Inflammatory macrophage treated with lipopolysaccharide for 1 hour (primary cell): ENCODE results near the gene CACNB4.
"Not testable (repeated sequence)": the region's sequence is repeated elsewhere in the genome, so short reads cannot be mapped to it uniquely, and the experiment has no call there.

Source experiments
- DNase-seq, 2 donors: peaks; one replicate each; pipeline ENCODE4 v3.0.0-alpha.2; 2020 to 2022

Gene CACNB4

DNA sequence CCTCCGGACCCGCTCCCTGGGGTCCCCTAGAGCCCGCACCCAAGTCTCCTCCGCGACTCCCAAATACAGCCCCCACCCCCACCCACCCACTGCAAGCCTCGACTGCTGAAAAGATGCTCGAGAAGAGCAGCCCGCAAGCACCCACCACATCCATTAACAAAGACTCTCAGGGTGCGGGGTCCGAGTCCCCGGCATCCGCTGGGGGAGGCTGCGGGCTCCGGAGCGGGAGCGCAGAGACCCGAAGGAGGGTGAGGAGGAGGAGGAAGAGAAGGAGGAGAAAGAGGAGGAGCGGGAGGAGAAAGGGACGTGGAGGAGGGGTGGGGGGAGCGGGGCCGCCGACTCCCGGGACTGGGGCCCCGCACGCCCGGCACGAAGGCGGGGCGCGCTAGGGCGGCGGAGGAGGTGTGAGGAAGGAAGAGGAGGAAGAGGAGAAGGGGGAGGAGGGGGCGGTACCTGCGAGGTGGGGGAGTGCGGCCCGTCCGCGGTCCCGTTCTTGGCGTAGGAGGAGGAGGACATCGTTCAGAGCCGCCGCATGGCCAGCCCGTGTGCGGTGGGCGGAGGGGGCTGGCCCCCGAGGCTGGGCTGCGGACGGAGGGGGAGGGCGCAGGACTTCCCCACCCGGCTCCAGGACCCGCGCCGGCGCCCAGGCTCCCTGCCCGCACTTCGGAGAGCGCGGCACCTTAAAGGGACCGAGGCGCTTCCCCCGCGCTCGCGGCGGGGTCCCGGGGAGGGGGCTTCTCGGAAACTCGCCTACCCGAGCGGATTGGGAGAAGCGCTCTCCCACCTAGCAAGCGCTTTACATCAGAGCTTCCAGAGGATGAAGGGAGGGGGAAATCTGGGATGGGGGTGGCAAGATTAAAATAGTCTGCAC is at the start of gene CACNB4:
CACNB4 (minus strand) TSS at position 549 of the 871 bp plus-strand sequence.
- no peak for DNase-seq

DNA sequence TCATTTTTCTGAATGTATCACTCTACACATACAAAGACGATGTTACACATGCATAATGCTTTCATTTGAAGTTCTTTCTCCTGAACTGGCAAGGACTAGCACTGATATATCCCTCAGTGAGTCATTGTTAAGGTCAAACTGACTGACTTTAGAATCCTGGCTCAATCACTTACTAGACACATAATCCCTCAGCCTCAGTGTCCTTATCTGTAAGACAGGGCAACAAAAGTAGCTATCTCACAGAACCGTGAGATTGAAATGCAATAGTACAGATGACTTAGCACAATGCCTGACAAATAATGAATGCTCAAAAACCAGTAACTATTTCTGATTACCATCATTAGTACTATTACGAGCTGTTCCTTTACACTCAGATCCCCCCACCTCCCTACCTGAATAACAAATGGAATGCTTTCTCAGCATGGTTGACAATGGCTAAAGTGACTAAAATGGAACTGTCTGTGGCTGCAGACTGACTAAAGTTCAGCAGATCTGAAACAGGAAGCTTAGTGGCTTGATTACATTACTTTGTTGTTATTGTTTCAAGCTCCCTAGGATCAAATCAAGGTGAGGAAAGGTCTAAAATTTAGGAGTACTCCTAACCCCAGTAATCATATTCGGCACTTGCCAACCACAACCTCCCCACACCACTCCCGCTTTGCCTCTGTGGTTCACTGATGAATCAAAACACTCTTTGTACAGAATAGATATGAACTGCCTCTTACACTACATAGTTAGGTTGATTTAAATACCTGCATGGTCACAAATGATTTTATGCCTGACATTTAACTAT is 35.8 kb upstream of the CACNB4 start:
- no peak for DNase-seq

DNA sequence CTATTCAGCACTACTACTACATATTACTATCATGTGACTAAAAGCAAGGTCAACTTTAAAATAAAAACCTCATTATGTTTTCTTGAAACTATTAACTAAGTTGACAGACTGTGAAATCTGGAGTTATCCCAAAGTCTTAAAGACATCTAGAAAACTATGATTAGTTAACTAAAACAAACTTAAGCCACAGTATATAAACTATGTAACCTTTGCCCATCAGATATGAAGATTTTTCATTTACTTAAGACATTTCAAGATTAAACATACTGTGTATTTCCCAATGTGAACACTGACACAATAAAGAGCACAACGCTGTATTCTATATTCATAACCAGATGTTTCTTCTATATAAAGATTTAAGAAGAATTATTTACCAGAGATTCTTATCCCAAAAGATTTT is 33.5 kb upstream of the CACNB4 start:
- DNase-seq = no peak

DNA sequence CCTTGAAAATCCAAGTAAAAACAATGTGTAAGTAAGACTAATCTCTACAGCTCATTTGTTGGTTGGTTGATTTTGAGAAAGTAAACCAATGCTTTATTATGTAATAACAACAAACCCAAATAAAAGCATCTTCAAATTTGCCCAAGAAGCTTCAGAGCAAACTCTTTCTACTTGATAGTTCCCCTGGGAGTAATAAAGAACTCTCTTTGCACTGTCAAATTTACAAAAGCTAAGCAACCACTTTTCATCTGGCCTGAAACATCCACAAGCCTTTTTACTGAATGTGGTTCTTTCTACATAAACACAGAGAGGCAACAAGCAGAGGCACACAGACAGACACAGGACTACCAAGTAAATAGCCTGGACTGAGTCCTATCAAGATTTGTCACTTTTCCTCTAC is 28.8 kb upstream of the CACNB4 start:
- no peak for DNase-seq

DNA sequence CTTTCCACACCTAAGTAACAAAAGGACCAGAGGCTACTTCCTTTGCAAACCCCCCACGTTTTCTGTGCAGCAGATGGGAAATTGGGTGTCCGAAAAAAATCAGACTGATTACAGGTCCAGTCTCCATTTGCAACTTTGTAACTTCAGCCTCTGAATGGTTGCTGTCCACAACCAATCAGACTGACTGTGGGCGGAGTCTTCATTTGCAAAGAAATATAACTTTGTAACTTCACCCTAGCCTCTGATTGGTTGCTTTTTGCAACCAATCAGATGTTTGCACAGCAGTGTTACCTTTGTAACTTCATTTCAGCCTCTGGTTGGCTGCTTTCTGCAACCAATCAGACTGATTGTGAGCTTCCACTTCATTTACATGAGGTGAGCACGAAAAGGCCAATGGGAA is 27.8 kb upstream of the CACNB4 start:
- no peak for DNase-seq

DNA sequence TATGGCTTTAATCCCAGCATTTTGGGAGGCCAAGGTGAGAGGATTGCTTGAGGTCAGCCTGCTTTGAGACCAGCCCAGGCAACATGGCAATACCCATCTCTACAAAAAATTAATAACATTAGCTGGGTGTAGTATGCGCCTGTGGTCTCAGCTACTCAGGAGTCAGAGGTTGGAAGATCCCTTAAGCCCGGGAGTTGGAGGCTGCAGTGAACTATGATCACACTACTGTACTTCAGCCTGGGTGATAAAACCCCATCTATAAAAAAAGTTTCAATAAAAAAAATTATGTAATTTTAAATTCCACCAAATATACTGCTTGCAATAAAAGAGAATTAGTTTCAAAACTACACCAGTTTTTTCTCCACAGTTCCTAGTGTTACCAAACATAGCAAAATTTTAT is 23.3 kb upstream of the CACNB4 start:
- DNase-seq = no peak

DNA sequence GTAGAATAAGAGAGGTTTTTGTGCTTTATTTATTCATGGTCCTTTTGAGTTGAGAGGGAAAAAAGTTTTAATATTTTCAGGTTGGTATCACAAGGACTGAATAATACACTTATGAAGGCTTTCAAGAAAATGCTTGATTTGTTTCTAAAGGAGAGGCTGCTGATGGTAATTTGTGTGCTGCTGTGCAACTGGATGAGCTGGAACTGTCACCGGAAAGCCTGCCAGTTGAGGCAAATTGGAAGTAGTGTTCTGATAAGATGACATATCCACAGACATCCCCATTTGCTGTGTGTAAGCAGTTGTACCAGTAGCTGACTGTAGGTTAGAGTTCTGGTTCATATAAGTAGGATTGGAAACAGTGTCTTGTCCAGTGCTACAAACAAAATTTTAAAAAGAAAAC is 21.6 kb upstream of the CACNB4 start:
- DNase-seq = no peak

DNA sequence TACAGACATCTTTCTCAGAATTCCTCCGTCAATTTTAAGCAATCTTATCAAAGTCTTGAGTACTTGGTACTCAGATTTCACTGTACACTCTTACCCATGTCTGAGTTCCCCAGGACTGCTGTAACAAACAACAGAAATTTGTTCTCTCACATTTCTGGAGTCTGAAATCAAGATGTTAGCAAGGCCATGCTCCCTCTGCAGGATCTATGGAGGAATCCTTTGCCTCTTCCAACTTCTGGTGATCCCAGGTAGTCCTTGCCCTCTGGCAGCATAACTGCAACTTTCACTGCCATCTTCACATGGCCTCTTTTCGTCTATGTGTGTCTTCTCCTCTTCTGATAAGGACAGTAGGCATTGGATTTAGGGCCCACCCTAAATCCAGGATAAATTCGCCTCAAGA is 17.1 kb upstream of the CACNB4 start:
- no peak for DNase-seq

DNA sequence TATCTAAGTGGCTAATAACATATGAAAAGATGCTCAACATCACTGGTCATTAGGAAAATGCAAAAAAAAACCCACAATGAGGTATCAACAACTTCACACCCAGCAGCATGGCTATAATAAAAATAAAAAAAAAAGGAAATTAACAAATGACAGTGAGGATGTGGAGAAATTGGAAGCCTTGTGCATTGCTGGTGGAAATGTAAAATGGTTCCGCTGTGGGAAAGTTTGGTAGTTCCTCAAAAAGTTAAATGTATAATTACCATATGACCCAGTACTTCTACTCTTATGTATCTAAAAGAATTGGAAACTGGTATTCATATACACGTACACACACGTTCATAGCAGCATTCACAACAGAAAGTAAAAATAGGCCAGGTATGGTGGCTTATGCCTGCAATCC is 15.5 kb upstream of the CACNB4 start:
- DNase-seq = peak in 1 of 2 donors; percentile 53

DNA sequence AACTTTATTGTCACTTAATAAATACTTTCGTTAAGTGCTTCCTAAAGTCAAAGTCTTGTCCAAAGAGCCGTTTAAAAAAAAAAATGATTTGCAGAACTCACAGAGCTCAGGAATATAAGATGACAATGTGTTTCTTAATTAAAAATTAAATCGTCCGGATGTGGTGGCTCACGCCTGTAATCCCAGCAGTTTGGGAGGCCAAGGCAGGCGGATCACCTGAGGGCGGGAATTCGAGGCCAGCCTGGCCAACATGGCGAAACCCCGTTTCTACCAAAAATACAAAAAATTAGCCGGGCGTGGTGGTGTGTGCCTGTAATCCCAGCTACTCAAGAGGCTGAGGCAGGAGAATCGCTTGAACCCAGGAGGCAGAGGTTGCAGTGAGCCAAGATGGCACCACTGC is 8.3 kb upstream of the CACNB4 start:
- DNase-seq = not testable (repeated sequence)

DNA sequence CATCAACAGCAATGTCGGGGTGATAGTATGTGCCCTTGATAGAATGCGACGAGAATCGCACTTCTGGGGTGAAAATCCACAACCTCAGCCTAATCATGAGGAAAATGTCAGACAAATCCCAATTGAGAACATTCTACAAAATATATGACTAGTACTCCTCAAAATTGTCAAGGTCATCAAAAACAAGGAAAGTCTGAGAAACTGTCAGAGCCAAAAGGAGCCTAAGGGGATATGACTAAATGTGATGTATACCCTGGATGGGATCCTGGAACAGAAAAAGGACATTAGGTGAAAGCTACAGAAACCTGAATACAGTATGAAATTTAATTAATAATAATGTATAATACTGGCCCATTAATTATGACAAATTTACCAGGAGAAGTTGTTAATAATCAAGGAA is 7.6 kb upstream of the CACNB4 start:
- no peak for DNase-seq

DNA sequence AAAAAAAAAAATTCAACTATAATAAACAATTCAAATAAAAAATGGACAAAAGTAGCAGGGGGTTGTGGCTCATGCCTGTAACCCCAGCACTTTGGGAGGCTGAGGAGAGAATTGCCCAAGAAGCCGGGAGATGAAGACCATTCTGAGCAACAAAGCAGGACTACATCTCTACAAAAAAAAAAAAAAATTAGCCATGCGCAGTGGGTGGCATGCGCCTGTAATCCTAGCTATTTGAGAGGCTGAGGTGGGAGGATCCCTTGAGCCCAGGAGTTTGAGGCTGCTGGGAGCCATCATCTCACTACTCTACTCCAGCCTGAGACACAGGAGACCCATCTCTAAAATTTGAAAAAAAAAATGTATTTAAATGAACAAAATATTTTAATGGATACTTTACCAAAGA is 4.4 kb upstream of the CACNB4 start:
- no peak for DNase-seq

DNA sequence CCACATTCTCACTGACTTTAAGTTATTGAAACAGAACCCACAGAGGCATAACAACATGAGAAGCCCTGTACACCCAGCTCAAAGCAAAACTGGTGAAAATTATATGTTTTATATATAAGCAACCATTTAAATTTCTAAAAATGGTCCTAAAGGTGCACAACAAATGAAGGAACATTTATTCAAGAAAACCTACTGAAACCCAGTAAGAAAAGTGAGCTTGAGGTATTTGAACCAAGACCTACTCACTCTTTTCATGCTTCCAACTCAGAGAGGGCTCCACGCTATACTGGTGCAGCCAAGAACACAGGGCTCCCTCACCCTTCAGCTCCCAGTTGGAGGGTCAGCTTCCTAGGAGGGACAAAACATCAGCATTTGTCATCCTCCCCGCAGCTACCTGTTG is 2.1 kb upstream of the CACNB4 start:
- DNase-seq = no peak

DNA sequence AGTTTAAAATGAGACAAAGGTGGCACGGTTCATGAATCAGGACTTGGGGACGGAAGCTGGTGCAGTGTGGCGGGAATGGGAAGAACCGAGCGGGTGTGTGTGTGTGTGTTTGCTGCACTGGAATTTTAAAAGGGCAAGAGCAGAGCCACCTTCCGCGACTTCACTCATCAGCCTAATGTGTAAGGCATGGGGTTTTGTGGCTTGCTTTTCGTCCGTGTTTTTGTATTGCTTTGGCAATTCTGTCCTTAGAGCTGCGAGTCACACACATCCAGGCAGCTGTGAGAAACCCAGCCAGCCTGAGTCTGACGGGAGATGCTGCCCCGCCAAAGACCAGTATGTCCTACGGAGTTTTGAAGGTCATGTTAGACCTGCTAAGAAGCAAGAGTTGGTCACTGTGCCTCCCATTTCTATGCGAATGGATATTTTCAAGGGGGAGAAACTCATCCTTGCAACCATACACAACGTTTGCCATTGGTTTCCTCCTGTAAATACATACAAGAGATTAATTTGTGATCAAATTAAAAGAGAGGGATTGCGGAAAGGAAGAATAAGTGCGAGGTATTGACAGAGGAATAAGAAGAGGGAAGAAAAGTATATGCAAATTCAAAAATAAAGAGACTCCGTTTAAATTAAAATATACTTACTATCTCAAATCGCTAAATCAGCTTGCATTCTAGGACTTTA is 665 bp upstream of the CACNB4 start:
- no peak for DNase-seq

DNA sequence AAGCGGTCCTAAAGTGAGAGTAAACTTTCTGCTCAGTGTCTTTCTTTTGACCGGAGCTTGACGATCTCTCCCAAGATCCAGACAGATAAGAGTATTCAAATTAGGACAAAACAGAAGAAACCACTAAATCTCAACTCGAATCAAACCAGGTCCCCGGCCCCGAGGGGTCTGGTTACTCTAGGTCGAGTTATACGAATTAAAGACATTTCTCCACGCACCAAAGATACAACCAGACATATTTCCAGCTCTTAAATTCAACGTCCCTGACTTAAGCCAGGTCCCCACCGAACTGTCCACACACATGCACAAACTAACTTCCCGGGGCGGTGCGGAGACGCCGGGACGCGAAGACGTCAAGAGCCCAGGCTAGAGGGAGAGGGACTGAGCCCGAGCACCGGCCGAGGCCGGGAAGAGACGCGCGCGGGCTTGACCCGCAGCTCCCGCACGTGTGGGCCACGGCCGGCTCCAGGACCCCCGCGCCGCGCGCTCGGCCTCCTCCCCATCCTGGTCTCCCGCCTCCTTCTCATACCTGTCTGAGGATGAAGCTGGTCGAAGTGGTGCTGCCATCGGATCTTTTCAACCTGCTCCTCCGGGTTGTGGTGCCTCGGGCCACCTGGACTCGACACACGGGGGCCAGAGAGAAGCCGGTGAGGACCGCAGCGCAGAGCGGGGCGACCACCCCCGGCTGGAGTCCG is 896 bp downstream of the CACNB4 start:
- no peak for DNase-seq

DNA sequence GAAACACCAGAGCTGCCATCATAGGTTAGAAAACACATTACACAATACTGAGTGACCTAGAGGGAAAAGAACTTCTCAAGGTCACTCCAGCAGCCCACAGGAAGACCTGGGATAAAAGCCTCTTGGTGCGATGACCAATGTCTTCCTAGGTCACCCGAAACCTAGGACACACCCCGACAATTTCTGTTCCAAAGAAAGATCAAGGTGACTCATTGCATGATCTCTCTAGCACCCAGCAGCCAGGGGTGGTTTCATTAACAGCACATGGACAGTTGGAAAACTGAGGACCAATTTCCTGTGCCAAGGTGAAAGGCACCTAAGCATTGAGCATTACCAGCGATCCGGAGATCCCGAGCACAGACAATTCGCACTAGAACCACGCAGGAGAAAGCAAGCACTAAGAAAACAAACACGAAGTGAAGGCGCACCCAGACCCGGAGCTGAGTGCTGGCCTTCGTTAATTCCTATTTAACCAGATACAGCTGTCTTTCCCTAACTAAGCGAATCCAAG is 1.5 kb downstream of the CACNB4 start:
- no peak for DNase-seq

DNA sequence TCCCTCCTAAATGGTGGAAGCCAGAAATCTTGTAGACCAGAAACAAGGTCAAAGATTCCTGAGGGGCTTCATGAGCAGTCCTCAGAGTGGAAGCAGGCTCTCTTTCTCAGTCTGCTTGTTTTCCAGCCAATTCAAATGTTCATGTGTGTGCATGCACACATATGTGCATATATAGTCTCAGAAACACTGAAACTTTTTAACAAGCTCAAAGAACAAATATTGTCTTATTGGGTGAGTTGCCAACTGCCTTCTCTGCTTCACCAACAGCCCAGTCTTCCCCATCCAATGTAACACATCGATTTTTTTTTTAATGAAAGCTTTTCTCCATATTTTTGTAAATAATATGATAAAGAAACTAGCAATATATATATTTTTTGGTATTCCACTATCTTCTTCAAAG is 3.7 kb downstream of the CACNB4 start:
- no peak for DNase-seq

DNA sequence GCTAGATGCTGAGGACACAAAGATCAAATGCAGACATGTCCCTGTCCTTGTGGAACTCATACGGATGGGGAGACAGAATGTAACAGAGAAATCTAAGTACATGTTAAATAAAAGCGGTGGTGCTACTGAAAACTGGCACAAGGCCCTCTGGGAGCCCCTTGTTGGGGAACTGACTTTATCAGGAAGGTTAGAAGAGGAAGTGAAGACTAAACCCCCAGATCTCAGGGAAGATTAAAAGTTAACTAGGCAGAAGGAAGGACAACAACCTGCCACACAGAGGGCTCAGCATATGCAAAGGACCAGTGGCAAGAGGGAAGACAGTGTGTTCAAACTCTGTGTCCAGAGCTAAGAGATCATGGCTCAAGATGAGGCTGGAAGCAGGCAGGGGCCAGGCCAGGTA is 4.8 kb downstream of the CACNB4 start:
- no peak for DNase-seq

DNA sequence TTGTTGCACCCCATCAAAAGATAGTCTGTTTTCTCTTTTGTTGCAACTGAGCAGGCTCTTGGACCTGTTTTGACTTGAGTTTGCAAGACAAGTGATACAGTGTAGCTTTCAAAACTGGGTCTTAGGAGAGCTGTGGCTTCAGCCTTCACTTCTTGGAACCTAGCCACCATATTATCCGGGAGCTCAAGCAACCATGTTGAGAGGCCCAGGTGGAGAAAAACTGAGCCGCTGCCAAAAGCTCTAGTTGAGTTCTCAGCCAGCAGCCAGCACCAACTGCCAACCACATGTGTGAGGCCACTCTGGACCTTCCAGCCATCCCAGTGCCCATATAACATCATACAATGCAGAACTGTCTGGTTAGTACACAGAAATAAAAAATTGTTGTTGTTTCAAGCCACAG is 5.4 kb downstream of the CACNB4 start:
- no peak for DNase-seq

DNA sequence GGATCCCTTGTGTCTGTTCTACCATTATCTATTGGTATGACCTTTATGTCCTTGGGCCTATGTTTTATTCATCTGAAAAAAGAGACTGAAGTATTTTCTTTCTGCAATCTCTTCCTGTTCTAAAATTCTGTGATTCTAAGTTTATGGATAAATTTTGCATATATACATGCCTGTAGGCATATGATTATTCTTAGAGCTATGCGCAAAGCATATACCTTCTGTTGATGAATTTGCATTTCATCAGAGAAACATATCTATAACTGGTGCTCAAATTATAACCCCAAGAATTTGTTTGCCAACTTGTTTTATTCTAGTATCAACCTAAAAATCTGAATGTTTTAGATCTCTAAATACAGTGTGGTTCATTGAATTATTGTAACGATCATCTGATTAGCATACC is 6.7 kb downstream of the CACNB4 start:
- DNase-seq = no peak

DNA sequence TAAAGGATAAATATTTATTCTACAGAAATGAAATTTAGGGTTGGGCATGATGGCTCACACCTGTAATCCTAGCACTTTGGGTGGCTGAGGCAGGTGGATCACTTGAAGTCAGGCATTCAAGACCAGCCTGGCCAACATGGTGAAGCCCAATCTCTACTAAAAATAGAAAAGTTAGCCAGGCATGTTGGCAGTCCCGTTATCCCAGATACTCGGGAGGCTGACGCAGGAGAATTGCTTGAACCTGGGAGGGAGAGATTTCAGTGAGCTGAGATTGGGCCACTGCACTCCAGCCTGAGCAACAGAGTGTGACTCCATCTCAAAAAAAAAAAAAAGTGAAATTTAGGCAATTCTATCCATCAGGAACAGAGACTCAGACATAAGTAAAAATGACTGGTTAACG is 8.1 kb downstream of the CACNB4 start:
- not testable (repeated sequence) for DNase-seq

DNA sequence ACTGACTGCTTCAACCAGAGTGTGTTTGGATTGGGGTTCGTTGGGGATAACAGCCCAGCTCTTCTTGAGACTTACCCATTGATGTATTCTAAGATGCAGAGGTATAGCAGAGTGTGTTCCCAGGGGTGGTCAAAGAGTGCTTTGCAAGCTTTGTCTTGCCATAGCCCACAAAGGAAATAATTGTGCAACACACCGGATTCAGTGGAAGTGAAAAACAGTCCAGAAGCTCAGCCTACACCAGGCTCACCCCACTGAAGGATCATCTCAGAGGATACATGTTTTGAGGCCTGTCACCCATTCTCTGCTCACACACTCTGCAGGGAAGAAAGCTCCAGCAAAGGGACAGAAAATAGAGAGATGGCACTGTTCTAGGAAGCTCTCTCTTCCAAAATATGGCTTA is 9.6 kb downstream of the CACNB4 start:
- DNase-seq = peak in 1 of 2 donors; percentile 28

DNA sequence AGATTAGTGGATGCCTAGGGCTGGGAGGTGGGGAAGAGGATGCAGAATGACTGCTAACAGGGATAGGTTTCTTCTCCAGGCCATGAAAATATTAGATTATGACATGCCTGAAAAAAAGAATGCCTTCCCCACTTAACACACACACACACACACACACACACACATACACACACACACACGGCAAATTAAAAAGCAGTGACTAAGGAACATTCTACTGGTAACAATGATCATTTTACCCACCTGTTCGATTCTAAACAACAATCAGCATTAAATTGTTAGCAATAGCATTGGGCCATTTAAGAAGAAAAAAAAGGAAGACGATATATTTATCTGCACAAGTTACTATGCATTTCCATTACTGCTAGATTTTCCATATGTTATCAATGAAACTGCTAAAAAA is 10.8 kb downstream of the CACNB4 start:
- DNase-seq = no peak
